Hematopoietic multipotent progenitor cell treated with erythropoietin and hydrocortisone succinate and interleukin-3 and kit ligand, for 15 days (in vitro differentiated cells): ENCODE measurements around the gene GOPC.

Source experiments
- DNase-seq: peaks from one replicate; pipeline ENCODE4 v3.0.0-alpha.2; 2015; ENCODE audit warnings: low spot score

Gene GOPC

GRCh38 chr6:117513778-117514365 is 88.4 kb downstream of the GOPC start:
- DNase-seq: no peak

- no peak for DNase-seq
These were observed 89.2 kb downstream of the GOPC start for GRCh38 chr6:117512987-117513573.

DNA sequence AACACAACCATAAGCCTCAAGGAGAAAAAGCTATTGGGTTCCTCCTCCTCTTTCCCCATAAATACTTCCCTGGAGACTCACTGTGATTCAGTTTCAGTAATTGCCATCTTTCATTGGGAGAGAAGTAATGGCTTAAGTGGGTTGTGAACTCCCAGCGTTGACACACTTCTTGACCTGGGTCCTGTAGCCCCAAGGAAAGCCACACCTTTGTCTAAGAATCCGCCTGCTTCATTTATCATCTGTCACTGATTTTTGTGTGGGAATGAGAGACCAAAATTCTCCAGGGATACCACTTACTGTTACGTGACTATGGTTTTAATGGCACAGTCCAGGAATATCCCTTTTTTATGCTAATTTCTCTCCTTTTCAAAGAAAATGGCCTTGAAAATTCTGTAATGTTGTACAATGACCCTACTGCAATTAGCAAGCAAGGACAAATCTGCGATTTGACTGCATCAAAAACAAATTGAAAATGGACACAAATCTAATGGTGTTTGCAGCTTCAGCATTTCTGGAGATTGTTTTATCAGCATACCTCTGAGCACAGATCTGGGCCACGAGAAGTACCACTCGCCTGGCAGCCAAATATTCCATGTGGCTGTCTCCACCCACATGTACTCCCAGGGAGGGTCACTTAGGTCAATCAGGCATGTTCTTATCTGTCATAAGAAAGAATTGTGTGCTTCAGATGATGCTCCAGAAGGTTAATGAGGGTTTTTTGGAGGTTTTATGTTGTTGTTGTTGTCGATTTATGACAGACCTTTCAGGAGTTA is 90.1 kb downstream of the GOPC start:
- no peak for DNase-seq
